OCI-M1 (cell line): ENCODE results near the gene GPR137.
"Not testable (repeated sequence)": the region's sequence is repeated elsewhere in the genome, so short reads cannot be mapped to it uniquely, and the experiment has no call there.

Experiments used
- DNase-seq: peaks from one replicate; lab custom pipeline; 2025; lab: John Stamatoyannopoulos, UW

The GPR137 gene

GRCh38 chr11:64284962-64285884 lies at the start of gene GPR137:
Gene GPR137 (plus strand): TSS chr11:64285848. CDS start chr11:64286525, 677 bp downstream.
- peak; percentile 90 for DNase-seq

GRCh38 chr11:64237484-64237951 lies 48.1 kb upstream of the GPR137 start:
- DNase-seq: no peak

GRCh38 chr11:64238076-64238475 lies 47.6 kb upstream of the GPR137 start:
- no peak for DNase-seq

GRCh38 chr11:64238999-64239398 lies 46.6 kb upstream of the GPR137 start:
- DNase-seq: no peak

- DNase-seq: peak; percentile 81
Observed at GRCh38 chr11:64239662-64240434, 45.8 kb upstream of the GPR137 start.

- DNase-seq: peak; percentile 98
Observed at GRCh38 chr11:64240435-64241240, 45.0 kb upstream of the GPR137 start, which contains the start of gene FKBP2. Gene FKBP2 (plus strand): TSS chr11:64241095. CDS start chr11:64242388, 1,293 bp downstream.

GRCh38 chr11:64241241-64241490 lies 44.5 kb upstream of the GPR137 start:
- peak; percentile 99 for DNase-seq

GRCh38 chr11:64241491-64242374 lies 43.9 kb upstream of the GPR137 start:
- peak; percentile 72 for DNase-seq

- no peak for DNase-seq
Observed at GRCh38 chr11:64243236-64243854, 42.3 kb upstream of the GPR137 start.

GRCh38 chr11:64244107-64244506 lies 41.5 kb upstream of the GPR137 start:
- DNase-seq: no peak

GRCh38 chr11:64244966-64245365 lies 40.7 kb upstream of the GPR137 start:
- no peak for DNase-seq

- DNase-seq: no peak
Observed at GRCh38 chr11:64245401-64245796, 40.2 kb upstream of the GPR137 start.

- peak; percentile 79 for DNase-seq
Observed at GRCh38 chr11:64245797-64246620, 39.6 kb upstream of the GPR137 start.

- DNase-seq: not testable (repeated sequence)
Observed at GRCh38 chr11:64246621-64246870, 39.1 kb upstream of the GPR137 start.

GRCh38 chr11:64246871-64247728 lies 38.5 kb upstream of the GPR137 start, which contains the start of gene PPP1R14B:
Gene PPP1R14B (minus strand): TSS chr11:64246943. CDS start chr11:64246673, 270 bp downstream.
- DNase-seq: peak; percentile 92

- no peak for DNase-seq
Observed at GRCh38 chr11:64247729-64248531, 37.7 kb upstream of the GPR137 start.

- no peak for DNase-seq
Observed at GRCh38 chr11:64248578-64248977, 37.1 kb upstream of the GPR137 start.

GRCh38 chr11:64249038-64249437 lies 36.6 kb upstream of the GPR137 start:
- DNase-seq: no peak
